ENCODE measurements around the gene FARP1.

- no peak for TF ChIP-seq CTCF (IDR thresholded peaks at IDR 0.05; ENCODE audit: low read depth, low read length, poor library complexity, severe bottlenecking)
- TF ChIP-seq EZH2phosphoT487 (IDR thresholded peaks at IDR 0.05; ENCODE audit: borderline replicate concordance, low read length): no peak
Observed at GRCh38 chr13:98288211-98288610, 145.3 kb downstream of the FARP1 start.

All from DOHH2 (cell line).